SU-DHL-6 (cell line): ENCODE results near the gene ANO6.

Experiments
- H2AFZ ChIP-seq: fragments of 200-600 bp; sonication (generic); 2 replicates; pipeline ENCODE4 v1.6.1; 2014; ENCODE audit warnings: low read depth, mild to moderate bottlenecking, moderate library complexity, mixed read lengths, antibody characterized with exemption, low read length; ENCODE audit not compliant: severe bottlenecking
- H3F3A ChIP-seq: fragments of 200-600 bp; shearing (Covaris generic); 2 replicates; pipeline ENCODE4 v1.6.0; 2016; ENCODE audit warnings: antibody characterized with exemption, mild to moderate bottlenecking; ENCODE audit not compliant: insufficient read depth
- H3K27ac ChIP-seq: fragments of 200-600 bp; sonication (generic); 2 replicates; pipeline ENCODE4 v1.5.1; 2016; ENCODE audit warnings: low read depth, mild to moderate bottlenecking, low read length, moderate library complexity, mixed read lengths
- H3K27me3 ChIP-seq: fragments of 200-600 bp; sonication (generic), shearing (Covaris generic); 2 replicates; pipeline ENCODE4 v1.6.0; 2014; ENCODE audit warnings: mild to moderate bottlenecking, low read length
- H3K36me3 ChIP-seq: fragments of 200-600 bp; sonication (generic); 2 replicates; pipeline ENCODE4 v1.6.1; 2014; ENCODE audit warnings: mild to moderate bottlenecking, low read length, mixed read lengths
- H3K4me2 ChIP-seq: fragments of 300-600, 200-600 bp; shearing (Covaris generic), sonication (generic); 2 replicates; pipeline ENCODE4 v1.6.0; 2014; ENCODE audit warnings: low read length, low read depth, mild to moderate bottlenecking; ENCODE audit not compliant: poor library complexity, severe bottlenecking
- H3K4me3 ChIP-seq: fragments of 200-600 bp; sonication (generic); 2 replicates; pipeline ENCODE4 v1.5.1; 2014; ENCODE audit warnings: antibody characterized with exemption, low read length, mild to moderate bottlenecking, mixed read lengths; ENCODE audit not compliant: insufficient read depth, poor library complexity, severe bottlenecking
- H3K79me2 ChIP-seq: fragments of 200-600 bp; sonication (generic); 2 replicates; pipeline ENCODE4 v1.6.1; 2014; ENCODE audit warnings: mild to moderate bottlenecking, low read length, moderate library complexity; ENCODE audit not compliant: insufficient read depth
- H3K9ac ChIP-seq: fragments of 200-600 bp; sonication (generic); 2 replicates; pipeline ENCODE4 v1.7.0; 2014; ENCODE audit warnings: mild to moderate bottlenecking, low read length
- H3K9me2 ChIP-seq: fragments of 200-600 bp; sonication (generic); replicated peaks from 2 replicates; pipeline ENCODE4 v1.6.1; 2014; ENCODE audit warnings: low read length; ENCODE audit not compliant: insufficient read depth
- H3K9me3 ChIP-seq: fragments of 200-600 bp; sonication (generic); 2 replicates; pipeline ENCODE4 v1.6.1; 2014; ENCODE audit warnings: low read length, mixed read lengths; ENCODE audit not compliant: insufficient read depth
- H4K20me1 ChIP-seq: fragments of 200-600 bp; sonication (generic); 2 replicates; pipeline ENCODE4 v1.6.1; 2014; ENCODE audit warnings: low read depth, mild to moderate bottlenecking, antibody characterized with exemption, low read length, moderate library complexity, mixed read lengths
- CTCF ChIP-seq: fragments of 200-600 bp; sonication (generic); IDR thresholded peaks from one replicate; pipeline ENCODE4 v1.5.1; 2017; ENCODE audit warnings: antibody characterized with exemption, mild to moderate bottlenecking, low read length, moderate library complexity; ENCODE audit not compliant: insufficient read depth, poor library complexity, severe bottlenecking
- EZH2phosphoT487 ChIP-seq: fragments of 200-600 bp; sonication (generic), shearing (Covaris generic); conservative IDR thresholded peaks from 2 replicates; pipeline ENCODE4 v1.6.1; 2018; ENCODE audit warnings: mild to moderate bottlenecking, antibody characterized with exemption, low read length, moderate library complexity, mixed read lengths

The ANO6 gene

DNA sequence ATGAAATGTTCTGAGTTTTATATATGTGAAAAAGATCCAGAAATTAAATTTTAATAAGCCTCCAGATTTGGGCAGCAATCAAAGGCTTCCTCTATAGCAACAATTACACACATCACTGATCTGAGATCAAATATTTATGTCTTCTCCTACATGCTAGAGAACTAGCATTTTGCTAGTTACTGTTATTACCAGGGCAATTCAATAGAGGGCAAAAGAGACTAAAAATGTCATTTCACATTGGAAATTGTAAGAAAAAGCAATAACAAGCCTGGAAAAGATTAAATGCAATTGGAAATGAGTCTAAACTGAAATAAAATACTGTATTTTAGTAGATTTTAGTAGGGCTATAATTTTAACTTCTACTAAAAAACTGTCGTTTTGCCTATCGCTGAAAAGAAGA, 32.6 kb upstream of the ANO6 start:
- H3K4me3 ChIP-seq = no peak overlapping the region

DNA sequence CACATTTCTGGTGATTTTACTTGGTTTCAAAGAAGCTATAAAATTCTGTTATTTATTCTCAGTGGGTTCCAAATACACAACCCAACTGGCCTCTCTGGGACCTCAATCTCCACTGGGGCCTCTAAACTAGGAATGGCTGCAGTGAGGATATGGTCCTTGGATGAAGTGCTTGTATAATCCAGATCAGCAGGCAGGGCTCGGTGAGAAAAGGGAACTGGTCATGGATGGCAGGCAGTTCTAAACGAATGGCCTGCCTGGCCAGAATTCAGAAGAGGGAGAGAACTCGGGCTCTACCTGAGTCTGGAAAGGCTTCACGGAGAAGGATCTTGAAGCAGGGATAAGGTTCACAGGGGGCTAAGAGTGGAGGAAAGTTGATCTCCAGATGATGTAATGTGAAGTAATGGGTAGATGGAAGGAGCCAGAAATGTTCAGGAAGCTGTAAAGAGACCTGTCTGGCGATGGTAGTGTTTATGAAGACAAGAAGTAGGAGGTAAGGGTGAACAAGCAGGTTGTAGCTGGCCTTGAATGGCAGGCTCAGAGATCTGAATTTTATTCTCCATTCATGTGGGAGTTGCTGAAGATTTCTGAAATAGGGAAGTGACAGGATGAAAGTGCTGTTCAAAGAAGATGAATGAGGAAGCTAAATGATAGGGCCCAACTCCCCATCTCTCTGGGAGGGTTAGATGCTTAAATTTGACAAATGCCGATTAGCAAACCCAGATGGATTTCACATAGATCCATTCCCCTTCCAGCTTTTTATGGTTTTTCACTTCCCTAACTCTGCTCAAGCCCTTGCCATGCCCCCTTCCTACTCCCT, 31.5 kb upstream of the ANO6 start:
- Histone ChIP-seq H2AFZ (no peak overlapping the region), H3K9me3 (no peaks in the 10 kb centered on the region), H4K20me1 (no peaks in the 10 kb centered on the region), H3K27me3 (no peaks in the 10 kb centered on the region), H3K27ac (no peak overlapping the region), H3K9ac (no peak overlapping the region), H3K4me2 (no peak overlapping the region), H3K4me3 (no peak overlapping the region), H3K36me3 (no peaks in the 10 kb centered on the region), H3F3A (0 out of 2 replicates have a peak, but pooled peaks cover 3% of the 10 kb centered on the region), H3K9me2 (no peaks in the 10 kb centered on the region), H3K79me2 (no peaks in the 10 kb centered on the region)
- TF ChIP-seq CTCF (no peak), EZH2phosphoT487 (no peak)

More for the DNA sequence above, 32.6 kb upstream of the ANO6 start:
- no peak overlapping the region for H3K4me2 ChIP-seq
- H3K27ac ChIP-seq = no peak overlapping the region
- H3K9ac ChIP-seq = no peak overlapping the region
- no peaks in the 10 kb centered on the region for H3K79me2 ChIP-seq
- no peaks in the 10 kb centered on the region; the same call in 1 of the 2 replicates for H3K9me3 ChIP-seq
- H3K36me3 ChIP-seq = no peaks in the 10 kb centered on the region
- H3F3A ChIP-seq = 0 out of 2 replicates have a peak, but pooled peaks cover 3% of the 10 kb centered on the region
- H2AFZ ChIP-seq = no peak overlapping the region
- no peaks in the 10 kb centered on the region for H4K20me1 ChIP-seq
- H3K27me3 ChIP-seq = no peaks in the 10 kb centered on the region
- TF ChIP-seq CTCF = no peak
- no peak for TF ChIP-seq EZH2phosphoT487
- H3K9me2 ChIP-seq = no peaks in the 10 kb centered on the region

GRCh38 chr12:45186762-45187161, 29.1 kb upstream of the ANO6 start:
- no peaks in the 10 kb centered on the region for H4K20me1 ChIP-seq
- no peak overlapping the region for H3K27ac ChIP-seq
- H3K9me2 ChIP-seq = no peaks in the 10 kb centered on the region
- H3K36me3 ChIP-seq = no peaks in the 10 kb centered on the region
- 0 out of 2 replicates have a peak, but pooled peaks cover 3% of the 10 kb centered on the region for H3F3A ChIP-seq
- H3K4me3 ChIP-seq = no peak overlapping the region
- no peaks in the 10 kb centered on the region for H3K9me3 ChIP-seq
- H3K27me3 ChIP-seq = no peaks in the 10 kb centered on the region
- no peak overlapping the region for H3K9ac ChIP-seq
- H3K79me2 ChIP-seq = no peaks in the 10 kb centered on the region
- no peak overlapping the region for H3K4me2 ChIP-seq
- no peak overlapping the region for H2AFZ ChIP-seq
- TF ChIP-seq EZH2phosphoT487 = no peak
- TF ChIP-seq CTCF = no peak
